ENCODE results near the gene CHAC1.
A peak's percentile ranks its signal among the peaks of the same experiment; 100 is the strongest.
"Not testable (repeated sequence)": the region's sequence is repeated elsewhere in the genome, so short reads cannot be mapped to it uniquely, and the experiment has no call there.

Gene CHAC1

DNA sequence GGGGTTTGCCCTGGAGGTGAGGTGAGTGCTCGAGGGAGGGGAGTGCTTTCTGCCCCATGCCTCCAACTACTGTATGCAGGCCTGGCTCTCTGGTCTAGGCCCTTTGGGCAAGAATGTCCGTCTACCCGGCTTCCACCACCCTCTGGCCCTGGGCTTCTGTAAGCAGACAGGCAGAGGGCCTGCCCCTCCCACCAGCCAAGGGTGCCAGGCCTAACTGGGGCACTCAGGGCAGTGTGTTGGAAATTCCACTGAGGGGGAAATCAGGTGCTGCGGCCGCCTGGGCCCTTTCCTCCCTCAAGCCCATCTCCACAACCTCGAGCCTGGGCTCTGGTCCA, 14.8 kb upstream of the CHAC1 start:
- no peak for DNase-seq

DNA sequence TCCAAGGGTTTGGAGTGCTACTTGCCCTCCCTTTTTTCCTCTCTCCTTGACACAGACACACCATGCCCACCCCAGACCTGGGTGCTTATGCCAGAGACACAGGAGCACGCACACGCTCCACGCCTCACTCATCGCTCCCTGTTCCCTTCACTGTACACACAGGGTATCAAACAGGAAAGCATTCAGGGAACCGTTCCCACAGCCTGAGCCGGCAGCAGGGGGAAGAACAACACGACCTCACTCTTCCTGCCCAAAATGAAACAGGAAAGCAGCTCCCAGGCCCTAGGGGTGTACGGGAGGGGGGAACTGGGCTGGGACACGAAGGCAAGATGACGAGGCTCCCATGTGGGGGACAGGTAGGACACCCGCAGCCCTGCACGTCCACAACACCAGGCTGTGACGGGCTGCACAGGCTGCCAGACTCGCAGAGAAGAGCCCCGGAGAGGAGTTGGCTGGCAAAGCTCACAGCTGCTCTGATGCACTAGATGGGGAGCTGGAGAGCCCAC, 12.9 kb upstream of the CHAC1 start:
- no peak for DNase-seq

DNA sequence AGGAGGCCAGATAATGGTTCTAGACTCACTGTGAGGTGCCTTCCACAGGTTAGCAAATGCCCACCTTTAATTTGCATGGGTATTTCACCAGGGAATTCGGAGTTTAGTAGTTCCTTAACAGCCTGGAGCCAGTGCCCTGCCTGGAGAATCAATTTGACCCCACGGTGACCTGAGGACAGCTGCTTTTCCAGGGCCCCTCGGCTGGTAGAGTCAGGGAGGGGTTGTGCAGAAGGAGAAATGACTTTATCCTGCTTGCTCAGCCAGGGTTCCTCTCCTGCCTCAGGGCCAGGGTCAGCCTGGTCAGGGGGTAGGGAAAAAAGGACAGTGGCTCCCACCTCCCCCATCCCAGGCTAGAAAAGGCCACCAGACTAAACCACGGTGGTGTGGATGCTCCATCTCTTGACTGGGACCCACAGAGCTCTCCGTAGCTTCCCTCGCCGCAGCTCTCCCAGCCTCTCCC, 12.2 kb upstream of the CHAC1 start:
- DNase-seq = no peak

DNA sequence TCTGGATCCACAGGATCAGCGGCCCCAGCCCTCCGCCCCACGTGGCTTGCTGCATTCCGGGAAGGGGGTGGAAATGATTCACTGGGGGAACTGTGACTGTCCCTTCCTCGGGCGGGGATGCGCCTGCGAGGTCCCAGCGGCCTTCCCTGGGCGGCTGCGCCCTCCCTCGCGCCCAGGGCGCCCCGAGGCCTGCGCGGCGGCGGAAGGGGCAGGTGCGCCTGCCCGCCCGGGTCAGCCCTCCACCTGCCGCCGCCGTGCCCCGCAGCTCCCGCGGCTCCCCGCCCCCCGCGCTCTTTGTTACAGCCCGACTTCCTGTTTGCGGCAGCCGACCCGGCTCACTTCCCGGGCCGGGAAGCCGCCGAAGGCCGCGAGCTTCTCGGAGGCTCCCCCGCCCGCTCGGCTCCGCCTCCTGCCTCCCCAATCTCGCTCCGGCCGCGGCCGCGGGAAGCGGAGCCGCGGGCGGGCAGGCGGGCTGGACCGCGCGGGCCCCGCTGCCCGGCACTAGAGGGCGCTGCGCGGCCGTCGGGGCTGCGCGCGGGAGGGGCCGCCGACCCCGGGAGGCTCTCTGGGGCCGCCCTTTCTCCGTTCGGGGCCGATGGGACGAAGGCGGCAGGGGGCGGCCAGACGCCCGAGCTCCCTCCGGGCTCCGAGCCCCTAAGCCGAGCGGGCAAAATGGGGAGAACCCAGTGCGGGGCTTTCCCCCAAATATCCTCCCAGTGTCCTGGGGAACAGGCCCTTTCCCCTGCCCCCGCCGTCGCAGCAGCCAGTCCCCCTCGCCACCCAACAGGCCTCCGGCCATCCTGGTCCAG, 11.5 kb upstream of the CHAC1 start:
- peak; percentile 36 for DNase-seq

DNA sequence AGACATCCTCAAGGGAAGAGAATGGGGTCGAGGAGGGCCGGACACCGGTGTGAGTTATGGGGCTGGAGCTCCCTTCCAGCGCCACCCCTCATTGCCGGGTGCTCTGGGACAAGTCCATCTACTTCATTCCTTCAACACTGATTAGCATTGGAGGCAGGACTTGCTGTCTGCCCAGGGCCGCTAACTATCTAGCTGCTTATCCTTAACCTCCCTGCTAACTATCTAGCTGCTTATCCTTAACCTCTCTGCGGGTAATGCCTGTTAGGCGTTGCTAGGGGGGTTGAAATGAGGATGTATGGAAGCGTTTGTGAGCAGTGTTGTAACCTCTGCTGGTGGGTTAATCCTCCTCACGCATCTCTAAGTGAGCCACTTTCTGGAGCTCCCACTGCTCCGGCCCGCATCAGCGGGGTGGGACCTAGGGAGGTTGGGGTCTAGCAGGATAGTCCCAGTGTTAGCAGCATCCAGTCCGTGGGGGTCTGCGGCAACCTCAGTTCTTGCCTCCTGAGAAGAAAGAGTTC, 10.9 kb upstream of the CHAC1 start:
- DNase-seq = peak; percentile 3

DNA sequence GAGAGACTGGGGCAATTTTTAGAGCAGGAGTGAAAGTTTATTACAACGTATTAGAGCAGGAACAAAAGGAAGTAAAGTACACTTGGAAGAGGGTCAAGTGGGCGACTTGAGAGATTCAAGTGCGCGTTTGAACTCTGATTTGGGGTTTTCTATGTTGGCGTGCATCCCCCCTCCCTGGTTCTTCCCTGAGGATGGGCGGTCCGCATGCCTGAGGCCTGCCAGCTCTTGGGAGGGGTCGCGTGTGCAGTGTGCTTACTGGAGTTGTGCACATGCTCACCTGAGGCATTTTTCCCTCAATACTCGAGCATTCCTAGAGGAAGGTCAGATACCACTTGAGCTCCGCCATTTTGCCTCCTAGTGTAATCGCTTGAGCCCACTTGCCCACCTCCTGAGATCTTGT, 10.4 kb upstream of the CHAC1 start:
- DNase-seq = no peak

DNA sequence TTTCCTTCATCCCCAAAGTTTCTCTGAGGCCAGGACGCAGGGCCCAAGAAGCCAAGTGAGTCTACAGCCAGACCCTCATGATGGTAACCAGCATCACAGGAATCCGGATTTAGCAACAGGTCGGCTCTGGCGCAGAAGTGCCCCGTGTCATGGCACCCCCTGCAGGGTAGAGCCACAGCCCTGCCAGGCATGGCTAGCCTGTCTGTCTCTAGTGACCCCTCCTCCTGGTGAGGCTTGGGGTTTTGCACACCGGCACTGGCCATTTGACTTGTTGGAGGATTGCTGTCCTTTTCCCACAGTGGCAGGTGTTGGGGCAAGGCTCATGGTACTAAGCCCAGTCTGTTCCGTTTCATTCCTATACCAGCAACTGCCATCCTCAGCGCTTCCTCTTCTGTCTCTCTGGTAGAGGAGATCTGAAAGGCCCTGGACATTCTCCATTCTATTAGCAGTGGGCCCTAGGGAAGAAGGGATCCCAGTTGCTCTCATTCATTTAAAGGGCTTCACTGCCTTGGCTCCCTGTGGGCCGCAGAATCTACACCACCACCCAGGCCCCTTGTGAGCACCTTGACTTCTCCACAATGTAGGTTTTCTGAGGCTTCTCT, 9.4 kb upstream of the CHAC1 start:
- no peak for DNase-seq

DNA sequence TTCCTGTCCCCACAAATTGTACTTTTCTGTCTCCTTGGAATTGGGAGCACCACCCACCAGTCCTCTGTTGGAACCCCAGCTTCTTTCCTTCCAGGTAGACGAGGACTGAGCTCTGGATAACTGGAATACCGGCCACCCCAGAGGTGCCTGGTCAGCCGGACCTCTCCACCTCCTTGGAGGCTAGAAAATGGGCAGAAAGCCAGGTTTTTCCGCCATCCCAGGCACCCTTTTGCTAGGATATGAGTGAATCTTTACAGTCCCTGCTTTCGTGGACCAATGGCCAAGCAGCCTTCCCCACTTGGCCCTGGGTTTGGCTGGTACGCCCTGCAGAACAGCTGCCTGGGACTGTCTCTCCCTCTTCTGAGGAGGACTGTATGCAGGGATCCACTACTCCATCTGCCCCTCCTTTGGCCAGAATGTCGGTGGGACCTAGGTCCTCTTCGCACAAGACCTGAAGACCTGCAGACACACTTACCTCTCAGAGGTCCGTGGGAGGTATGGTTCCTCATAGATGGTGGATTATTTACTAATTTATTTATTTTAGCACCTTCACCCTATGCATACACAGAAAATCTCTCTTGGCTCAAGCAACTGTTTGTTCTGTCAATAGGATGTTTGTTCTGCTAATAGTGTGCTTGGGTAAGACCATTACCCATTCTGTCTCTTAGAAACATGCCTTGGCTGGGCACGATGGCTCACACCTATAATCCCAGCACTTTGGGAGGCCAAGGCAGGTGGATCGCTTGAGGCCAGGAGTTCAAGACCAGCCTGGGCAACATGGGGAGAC, 8.6 kb upstream of the CHAC1 start:
- DNase-seq = no peak

DNA sequence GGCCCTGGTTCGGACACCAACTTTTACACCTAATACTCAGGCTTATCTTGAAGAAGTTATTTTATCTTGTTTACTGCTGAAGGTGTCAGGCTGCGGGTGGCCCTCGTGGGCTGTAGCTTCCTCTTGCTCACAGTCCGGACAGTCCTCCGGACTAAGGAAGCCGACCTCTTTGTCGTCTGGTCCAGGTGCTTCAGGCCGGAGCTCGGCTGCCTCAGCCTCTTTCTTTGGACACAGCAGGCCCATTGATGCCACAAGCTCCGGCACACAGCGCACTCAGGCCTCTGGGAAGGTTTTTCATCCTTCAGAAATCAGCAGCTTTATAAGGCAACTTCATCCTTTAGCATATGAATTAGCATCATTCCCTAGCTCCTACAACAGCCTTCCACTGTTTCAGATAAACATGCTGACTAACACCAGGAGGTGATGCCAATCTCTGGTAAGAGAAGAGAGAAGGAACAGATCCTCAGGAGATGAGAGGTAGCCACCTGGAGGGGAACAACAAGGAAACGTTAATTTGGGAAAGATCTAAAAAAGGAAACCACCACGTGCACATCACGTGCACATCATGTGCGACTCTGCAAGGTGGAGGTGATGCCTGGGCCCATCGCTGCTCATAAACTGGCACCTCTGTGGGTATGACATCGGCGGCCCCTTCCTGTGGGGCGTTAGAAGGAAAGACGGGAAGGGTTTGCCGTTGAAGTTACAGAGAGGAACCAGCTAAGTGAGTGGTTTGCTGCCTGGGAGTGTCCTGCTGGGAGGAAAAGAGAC, 4.4 kb upstream of the CHAC1 start:
- no peak for DNase-seq

DNA sequence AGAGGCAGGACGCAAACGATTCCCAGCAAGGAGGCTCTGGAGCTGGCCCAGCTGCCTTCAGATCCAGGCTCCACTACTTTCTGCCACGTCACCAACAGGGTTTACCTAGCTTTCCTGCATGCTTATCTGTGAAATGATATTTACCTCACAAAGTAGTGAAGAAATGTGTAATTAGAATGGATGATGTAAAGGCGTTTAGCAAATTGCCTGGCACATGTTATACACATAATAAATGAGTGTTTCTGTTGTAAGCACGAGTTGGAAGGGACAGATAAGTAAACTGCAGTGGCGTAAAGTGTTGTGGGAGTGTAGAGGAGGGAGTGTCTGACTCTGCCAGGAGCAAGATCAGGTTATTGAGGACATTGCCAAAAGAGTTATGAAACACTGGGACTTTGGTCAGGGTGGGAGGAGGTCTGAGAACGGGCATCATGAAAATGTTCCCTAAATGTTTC, 3.5 kb upstream of the CHAC1 start:
- no peak for DNase-seq

DNA sequence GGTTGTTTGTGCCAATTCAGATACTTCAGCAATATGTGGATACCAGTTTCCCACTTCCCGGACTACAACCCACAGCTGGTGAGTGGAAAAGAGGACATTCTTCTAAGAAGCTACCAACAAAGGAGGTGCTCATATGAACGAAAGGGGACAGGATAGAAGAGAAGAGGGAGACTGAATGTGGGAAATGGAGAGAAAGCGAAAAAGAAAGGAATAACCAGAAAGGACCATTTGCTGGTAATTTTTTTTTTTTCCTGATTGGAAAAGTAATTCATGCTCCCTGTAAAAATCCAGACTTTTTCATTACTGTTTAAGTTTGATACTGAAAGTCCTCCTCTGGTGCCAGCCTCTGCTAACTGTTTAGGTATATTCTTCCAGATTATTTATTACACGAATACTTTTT, 1.5 kb upstream of the CHAC1 start:
- no peak for DNase-seq

DNA sequence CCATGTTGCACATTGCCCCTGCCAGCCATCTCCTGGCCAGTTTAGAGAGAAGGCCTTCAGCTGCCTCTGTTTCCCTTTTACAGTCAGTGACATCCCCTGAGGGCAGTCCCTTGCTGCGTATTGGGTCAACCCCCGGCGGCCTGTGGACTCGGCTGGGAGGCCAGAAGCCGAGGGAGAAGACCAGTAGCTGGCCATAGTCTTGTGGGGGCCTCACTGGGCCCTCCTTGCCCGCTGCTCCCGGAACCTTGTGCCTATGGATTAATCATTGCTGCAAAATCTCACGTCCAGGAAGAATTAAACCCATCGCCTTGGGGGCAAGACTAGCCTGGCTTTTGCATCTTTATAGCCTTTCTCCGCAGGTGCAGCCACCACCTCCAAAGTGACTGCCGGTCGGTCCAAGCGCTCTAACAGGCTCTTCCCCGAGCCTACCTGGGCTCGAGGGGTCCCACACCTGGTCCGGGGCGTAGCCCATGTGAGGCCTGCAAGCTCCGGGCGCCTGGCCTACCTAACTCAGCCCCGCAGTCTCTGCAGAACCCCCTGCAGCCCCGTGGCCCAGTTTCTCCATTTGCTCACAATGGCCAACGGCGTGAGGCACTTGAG, 870 bp upstream of the CHAC1 start:
- DNase-seq = no peak

DNA sequence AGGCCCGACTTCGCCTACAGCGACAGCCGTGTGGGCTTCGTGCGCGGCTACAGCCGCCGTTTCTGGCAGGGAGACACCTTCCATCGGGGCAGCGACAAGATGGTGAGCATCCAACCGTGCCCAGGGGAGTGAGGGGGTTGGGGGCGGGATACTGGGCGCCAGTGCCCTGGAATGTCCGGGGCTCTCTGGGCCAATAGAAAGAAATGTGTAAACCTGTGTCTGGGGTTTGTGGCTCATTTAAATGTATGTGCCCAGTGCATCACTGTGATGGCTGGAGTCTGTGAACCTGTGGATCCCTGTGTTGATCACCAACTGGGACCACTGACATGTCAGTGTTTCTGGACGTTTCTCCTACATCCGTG, 423 bp downstream of the CHAC1 start:
- DNase-seq = no peak

DNA sequence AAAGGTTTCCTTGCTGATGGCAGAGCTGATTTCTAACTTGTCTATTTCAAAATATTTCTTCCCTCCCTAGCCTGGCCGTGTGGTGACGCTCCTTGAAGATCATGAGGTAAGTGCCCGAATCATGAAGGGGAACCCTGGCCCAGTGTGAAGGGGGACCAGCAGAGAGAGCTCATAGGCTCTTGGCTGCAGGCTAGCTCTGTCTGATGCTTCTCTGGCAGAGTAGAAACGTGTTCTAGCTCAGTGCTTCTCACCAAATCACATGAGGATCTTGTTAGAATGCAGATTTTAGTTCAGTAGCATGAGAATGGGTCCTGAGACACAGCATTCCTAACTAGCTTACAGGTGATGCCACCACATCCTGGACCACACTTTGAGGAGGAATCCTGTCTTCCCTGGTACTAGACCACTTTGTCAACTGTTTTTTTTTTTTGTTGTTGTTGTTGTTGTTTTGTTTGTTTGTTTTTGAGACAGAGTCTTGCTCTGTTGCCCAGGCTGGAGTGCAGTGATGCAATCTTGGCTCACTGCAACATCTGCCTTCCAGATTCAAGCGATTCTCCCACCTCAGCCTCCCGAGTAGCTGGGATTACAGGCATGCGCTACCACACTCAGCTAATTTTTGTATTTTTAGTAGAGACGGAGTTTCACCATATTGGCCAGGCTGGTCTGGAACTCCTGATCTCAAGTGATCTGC, 1.0 kb downstream of the CHAC1 start:
- DNase-seq = not testable (repeated sequence)

DNA sequence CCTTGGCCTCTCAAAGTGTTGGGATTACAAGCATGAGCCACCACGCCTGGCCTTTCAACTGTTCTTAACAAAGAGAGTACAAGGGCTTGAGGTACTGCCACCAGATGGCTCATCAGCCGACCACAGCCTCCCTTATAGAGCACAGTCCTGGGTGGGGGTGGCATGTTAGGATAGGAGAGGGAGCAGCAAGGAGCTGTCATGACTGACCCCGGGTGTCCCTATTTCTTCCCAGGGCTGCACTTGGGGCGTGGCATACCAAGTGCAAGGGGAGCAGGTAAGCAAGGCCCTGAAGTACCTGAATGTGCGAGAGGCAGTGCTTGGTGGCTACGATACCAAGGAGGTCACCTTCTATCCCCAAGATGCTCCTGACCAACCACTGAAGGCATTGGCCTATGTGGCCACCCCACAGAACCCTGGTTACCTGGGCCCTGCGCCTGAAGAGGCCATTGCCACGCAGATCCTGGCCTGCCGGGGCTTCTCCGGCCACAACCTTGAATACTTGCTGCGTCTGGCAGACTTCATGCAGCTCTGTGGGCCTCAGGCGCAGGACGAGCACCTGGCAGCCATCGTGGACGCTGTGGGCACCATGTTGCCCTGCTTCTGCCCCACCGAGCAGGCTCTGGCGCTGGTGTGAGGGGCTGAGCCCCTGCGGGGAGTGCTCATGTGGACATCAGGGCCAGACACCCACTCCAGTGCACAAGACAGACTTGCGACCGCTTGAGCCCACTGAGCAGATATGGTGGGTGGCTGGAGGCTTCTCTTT, 2.1 kb downstream of the CHAC1 start:
- DNase-seq = no peak

DNA sequence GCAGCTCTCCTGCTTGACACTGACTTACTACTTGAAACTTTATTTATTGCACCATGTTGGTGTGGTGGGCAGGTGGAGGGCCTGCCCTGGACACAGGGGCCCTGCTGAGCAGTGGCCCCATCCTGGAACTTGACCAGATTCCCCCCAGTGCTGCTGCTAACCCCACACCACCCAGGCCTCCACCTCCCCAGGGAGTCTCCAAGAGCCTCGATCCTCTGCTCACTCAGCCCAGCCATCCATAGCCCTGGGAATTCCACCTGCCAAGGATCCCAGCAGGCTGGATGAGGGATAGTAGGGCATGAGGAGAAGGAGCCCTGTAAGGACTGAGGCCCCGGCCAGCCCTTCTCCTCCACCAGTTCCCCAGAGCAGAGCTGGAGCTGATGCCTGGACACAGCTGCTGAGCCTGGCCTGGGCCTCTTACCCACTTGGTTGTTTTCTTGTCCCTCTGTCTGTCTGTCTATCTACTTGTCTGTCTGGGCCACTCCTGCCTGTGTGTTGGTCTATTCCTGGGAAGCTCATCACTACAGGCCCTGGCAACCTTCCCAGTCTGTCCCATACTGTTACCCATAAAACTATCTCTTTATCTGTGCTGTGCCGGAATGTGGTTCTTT, 2.8 kb downstream of the CHAC1 start:
- no peak for DNase-seq

DNA sequence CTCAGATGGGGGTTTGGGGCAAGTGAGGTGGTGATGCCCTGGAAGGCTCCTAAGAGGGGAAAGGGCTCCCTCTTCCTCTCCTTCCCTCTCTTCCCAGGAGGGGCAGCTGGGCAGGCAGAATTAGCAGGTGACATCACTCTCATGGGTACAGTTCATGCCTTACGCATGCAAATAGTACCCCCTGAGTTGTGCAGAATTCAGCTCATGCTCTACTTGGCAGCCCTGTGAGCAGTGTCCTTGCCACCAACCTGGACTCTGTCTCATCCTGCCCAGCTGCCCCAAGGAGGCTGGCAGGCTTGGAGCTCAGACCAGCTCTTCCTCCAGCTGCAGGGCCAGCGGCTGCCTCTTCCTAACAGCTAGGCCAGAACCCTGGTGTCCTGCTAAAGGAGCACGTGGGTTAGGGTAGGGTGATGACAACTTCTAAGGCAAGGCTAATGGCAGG, 3.3 kb downstream of the CHAC1 start:
- DNase-seq = no peak

DNA sequence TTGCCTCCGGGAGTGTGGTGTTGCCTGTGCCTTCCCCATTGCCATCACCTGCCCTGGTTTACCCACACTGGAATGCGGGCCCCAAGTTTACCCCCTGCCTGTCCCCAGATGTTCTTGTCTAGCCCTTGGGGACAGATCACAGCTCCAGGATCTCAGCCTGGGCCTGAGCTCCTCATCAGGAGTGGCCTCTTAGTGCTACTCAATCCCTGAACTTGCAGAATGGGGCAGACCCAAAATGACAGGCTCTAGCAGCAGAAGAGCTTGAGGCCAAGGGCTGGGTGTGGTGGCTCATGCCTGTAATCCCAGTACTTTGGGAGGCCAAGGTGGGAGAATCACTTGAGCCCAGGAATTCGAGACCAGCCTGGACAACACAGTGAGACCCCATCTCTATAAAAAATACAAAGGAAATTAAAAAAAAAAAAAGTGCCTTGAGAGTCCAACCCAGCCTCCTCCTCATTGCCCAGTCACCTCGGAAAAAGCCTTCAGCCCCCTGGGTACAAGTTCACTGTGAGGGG, 3.8 kb downstream of the CHAC1 start:
- no peak for DNase-seq

DNA sequence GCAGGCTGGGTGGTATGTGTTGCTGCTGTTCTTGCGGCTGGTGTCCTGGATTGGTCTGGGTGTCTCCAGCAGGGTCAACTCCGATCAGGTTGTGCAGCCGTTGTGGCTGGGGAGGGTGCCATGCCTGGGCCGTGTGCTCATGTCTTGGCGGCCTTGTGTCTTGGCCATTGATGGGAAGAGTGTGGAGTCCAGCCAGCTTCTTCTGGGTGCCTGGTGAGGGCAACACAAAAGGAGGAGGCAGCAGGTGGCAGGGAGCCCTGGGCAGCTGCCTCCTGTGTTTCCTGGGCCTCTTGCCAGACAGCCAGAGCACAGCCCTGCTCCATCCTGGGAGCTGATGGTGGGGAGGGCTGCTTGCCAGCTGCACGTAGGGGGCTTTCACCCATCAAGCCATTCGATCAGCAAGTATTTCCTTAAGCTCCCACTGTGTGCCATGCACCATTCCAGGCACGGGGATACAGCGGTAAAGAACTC, 4.3 kb downstream of the CHAC1 start:
- DNase-seq = no peak

DNA sequence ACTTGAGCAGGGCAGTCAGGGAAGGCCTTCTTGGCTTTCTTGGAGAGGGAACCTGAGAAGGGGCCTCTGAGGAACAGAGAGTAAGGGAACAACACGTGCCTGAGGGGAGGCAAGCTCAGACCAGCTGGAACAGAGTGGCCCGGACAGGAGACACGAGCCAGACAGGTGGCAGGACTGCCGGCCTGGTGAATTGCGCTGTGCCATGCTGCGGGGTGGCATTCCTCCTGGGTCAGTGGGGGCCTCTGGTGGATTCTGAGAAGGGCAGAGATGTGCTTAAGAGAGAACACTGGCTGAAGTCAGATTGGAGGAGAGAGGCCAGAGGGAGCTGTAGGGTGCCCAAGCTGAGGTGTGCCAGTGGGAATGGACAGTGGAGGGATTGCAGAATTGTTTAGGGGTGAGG, 4.9 kb downstream of the CHAC1 start:
- DNase-seq = no peak

Data from NCI-H2227 treated with DMSO at 0.1 percent for 48 hours (cell line).